ENCODE data around the gene KRTAP10-3. TPM values are rescaled to one million over a fixed set of nuclear protein-coding genes. Genes with fewer than 3 reads are reported as not detected.

The KRTAP10-3 gene
- total and polyA plus RNA-seq, 2 of the 13 experiments (the other 11 are each of a cell fraction or from before 2014, with no cell fraction given), result not detected

- TF ChIP-seq, protein P1, sequence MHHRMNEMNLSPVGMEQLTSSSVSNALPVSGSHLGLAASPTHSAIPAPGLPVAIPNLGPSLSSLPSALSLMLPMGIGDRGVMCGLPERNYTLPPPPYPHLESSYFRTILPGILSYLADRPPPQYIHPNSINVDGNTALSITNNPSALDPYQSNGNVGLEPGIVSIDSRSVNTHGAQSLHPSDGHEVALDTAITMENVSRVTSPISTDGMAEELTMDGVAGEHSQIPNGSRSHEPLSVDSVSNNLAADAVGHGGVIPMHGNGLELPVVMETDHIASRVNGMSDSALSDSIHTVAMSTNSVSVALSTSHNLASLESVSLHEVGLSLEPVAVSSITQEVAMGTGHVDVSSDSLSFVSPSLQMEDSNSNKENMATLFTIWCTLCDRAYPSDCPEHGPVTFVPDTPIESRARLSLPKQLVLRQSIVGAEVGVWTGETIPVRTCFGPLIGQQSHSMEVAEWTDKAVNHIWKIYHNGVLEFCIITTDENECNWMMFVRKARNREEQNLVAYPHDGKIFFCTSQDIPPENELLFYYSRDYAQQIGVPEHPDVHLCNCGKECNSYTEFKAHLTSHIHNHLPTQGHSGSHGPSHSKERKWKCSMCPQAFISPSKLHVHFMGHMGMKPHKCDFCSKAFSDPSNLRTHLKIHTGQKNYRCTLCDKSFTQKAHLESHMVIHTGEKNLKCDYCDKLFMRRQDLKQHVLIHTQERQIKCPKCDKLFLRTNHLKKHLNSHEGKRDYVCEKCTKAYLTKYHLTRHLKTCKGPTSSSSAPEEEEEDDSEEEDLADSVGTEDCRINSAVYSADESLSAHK (CRISPR knock-in tag; IDR thresholded peaks at IDR 0.05; ENCODE audit: borderline replicate concordance), result no peak
- 0 out of 2 replicates have a peak, but pooled peaks have one; percentile 18 for TF ChIP-seq ZFX (CRISPR knock-in tag; IDR thresholded peaks at IDR 0.05; ENCODE audit: low read depth)
Measured at GRCh38 chr21:44525391-44526095, 33.1 kb downstream of the KRTAP10-3 start (continued).

DNA sequence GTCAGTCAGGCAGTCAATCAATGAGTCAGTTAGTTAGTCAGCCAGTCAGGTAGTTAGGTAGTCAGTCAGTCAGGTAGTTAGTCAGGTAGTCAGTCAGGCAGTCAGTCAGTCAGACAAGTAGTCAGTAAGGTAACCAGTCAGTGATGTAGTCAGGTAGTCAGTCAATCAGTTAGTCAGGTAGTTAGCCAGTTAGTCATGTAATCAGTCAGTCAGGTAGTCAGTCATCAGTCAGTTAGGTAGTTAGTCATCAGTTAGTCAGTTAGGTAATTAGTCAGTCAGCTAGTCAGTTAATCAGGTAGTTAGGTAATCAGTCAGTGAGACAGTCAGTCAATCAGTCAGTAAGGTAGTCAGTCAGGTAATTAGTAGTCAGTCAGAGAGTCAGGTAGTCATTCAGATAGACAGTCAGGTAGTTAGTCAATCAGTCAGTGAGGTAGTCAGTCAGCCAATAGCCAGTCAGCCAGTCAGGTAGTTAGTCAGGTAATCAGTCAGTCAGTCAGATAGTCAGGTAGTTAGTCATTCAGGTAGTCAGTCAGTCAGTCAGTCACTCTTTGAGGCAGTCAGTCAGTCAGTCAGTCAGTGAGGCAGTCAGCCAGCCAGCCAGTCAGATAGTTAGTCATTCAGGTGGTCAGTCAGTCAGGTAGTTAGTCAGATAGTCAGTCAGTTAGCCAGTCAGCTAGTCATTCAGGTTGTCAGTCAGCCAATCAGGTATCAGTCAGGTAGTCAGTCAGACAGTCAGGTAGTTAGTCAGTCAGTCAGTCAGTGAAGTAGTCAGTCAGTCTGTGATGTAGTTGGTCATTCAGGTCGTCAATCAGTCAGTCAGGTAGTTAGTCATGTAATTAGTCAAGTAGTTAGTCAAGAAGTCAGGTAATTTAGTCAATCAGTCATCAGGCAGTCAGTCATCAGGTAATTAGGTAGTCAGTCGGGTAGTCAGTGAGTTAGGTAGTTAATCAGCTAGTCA, 33.9 kb downstream of the KRTAP10-3 start:
- no peak for FAIRE-seq

More for the DNA sequence above, 33.9 kb downstream of the KRTAP10-3 start:
- no peak overlapping the region for H3K27ac ChIP-seq (ENCODE audit: extremely low read length, insufficient read depth, low read length)
- H3K36me3 ChIP-seq (replicated peaks in 1 of 2; ENCODE audit: control insufficient read depth in 1 of 2, insufficient read depth in 2 of 2, low read length in 2 of 2), result no peaks in the 10 kb centered on the region
- H3K79me2 ChIP-seq (ENCODE audit: insufficient read depth, low read length), result no peaks in the 10 kb centered on the region
- intact Hi-C loops (cut with micrococcal nuclease; ENCODE audit: unreplicated experiment), result no loop called here
- TF ChIP-seq CCDC6 (CRISPR knock-in tag; IDR thresholded peaks at IDR 0.05) (no peak), FOXO1 (CRISPR knock-in tag; IDR thresholded peaks at IDR 0.05) (no peak), SUZ12 (IDR thresholded peaks at IDR 0.05; ENCODE audit: low read depth, low read length) (no peak), ZNF776 (CRISPR knock-in tag; IDR thresholded peaks at IDR 0.05) (no peak), ZFP90 (CRISPR knock-in tag; IDR thresholded peaks at IDR 0.05; ENCODE audit: borderline replicate concordance) (no peak), RNF2 (conservative IDR thresholded peaks at IDR 0.05; ENCODE audit: low read depth) (no peak), SIX4 (CRISPR knock-in tag; IDR thresholded peaks at IDR 0.05) (no peak), HNRNPL (IDR thresholded peaks at IDR 0.05; ENCODE audit: low read depth, low read length) (no peak)
- TF ChIP-seq, protein P2, sequence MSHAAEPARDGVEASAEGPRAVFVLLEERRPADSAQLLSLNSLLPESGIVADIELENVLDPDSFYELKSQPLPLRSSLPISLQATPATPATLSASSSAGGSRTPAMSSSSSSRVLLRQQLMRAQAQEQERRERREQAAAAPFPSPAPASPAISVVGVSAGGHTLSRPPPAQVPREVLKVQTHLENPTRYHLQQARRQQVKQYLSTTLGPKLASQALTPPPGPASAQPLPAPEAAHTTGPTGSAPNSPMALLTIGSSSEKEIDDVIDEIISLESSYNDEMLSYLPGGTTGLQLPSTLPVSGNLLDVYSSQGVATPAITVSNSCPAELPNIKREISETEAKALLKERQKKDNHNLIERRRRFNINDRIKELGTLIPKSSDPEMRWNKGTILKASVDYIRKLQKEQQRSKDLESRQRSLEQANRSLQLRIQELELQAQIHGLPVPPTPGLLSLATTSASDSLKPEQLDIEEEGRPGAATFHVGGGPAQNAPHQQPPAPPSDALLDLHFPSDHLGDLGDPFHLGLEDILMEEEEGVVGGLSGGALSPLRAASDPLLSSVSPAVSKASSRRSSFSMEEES (CRISPR knock-in tag; IDR thresholded peaks at IDR 0.05), result no peak
- in situ Hi-C loops (cut with HindIII; ENCODE audit: extremely low pct_ligation_motif_present, low pct_unique_long_range_greater_than_20kb), result no loop called here
- no peak for ATAC-seq
- POLR2A ChIA-PET, result no interaction called here
- no peaks in the 10 kb centered on the region for H4K20me1 ChIP-seq (ENCODE audit: insufficient read depth, low read length)
- H3K4me3 ChIP-seq (replicated peaks in 1 of 3; ENCODE audit: insufficient read depth in 1 of 3, low read depth in 2 of 3, low read length in 3 of 3), result no peak overlapping the region
- H3K9ac ChIP-seq (ENCODE audit: insufficient read depth, low read depth, low read length), result no peak overlapping the region
- DNase-seq (ENCODE audit: low spot score), result no peak
- BruUV-seq (replicated peaks), result no TSS peak
- no peak overlapping the region for H3K4me2 ChIP-seq (ENCODE audit: low read depth, low read length)
- 51% methylated on average over 2 of the region's 2 CpGs for WGBS (ENCODE audit: low lambda C conversion rate)
- no peak overlapping the region for H2AFZ ChIP-seq (ENCODE audit: low read length)
- H3K9me3 ChIP-seq (ENCODE audit: low read length), result no peaks in the 10 kb centered on the region
- CTCF ChIA-PET (ENCODE audit: low intra/inter-chr PET ratio, low total read pairs), result no interaction called here
- peaks cover 21% of the 10 kb centered on the region for H3K4me1 ChIP-seq (ENCODE audit: insufficient read depth, low read length)
- no peaks in the 10 kb centered on the region; a peak in 1 of 5 replicates for H3K27me3 ChIP-seq (ENCODE audit: control insufficient read depth in 1 of 2, insufficient read depth in 2 of 2, low read length in 2 of 2)
